SK-N-SH treated with all-trans-retinoic acid at 6 μM for 48 hours (cell line): Measurements from ENCODE around the gene AP1G2.
A peak's percentile ranks its signal among the peaks of the same experiment; 100 is the strongest.

Source experiments
- ATAC-seq: fragments of 200-7000 bp; cut with Tn5 transposase; 3 replicates; pipeline ENCODE4 v1.9.1; 2020; ENCODE audit warnings: mild to moderate bottlenecking, moderate library complexity
- ARNTL ChIP-seq: fragments of 450-650 bp; formaldehyde crosslinking; IDR thresholded peaks from 2 replicates; pipeline ENCODE4 v1.5.0; 2020; ENCODE audit warnings: low read depth, mild to moderate bottlenecking, moderate library complexity, borderline replicate concordance
- BACH2 ChIP-seq: fragments of 250-450 bp; sonication (Bioruptor Pico); IDR thresholded peaks from 2 replicates; pipeline ENCODE4 v1.9.0; 2021; ENCODE audit warnings: mild to moderate bottlenecking, borderline replicate concordance
- CREB5 ChIP-seq: fragments of 250-450 bp; sonication (Bioruptor Pico); IDR thresholded peaks from 2 replicates; pipeline ENCODE4 v1.5.1; 2020; ENCODE audit warnings: low read depth, mild to moderate bottlenecking, moderate library complexity
- CSDC2 ChIP-seq: fragments of 250-450 bp; sonication (Bioruptor Pico); IDR thresholded peaks from 2 replicates; pipeline ENCODE4 v1.5.0; 2020; ENCODE audit warnings: mild to moderate bottlenecking, moderate library complexity
- GLIS3 ChIP-seq: fragments of 250-450 bp; sonication (Bioruptor Pico); IDR thresholded peaks from 2 replicates; pipeline ENCODE4 v1.5.0; 2020; ENCODE audit warnings: mild to moderate bottlenecking, moderate library complexity
- ISL1 ChIP-seq: fragments of 250-450 bp; sonication (Bioruptor Pico); IDR thresholded peaks from 2 replicates; pipeline ENCODE4 v2.1.2; 2022; ENCODE audit warnings: mild to moderate bottlenecking, moderate library complexity
- OSR1 ChIP-seq: fragments of 250-450 bp; sonication (Bioruptor Pico); IDR thresholded peaks from 2 replicates; pipeline ENCODE4 v1.8.0; 2022; ENCODE audit warnings: moderate library complexity, mild to moderate bottlenecking, inconsistent platforms
- POU6F1 ChIP-seq: fragments of 250-450 bp; sonication (Bioruptor Pico); IDR thresholded peaks from 2 replicates; pipeline ENCODE4 v1.8.0; 2021; ENCODE audit warnings: low read depth, mild to moderate bottlenecking, moderate library complexity, borderline replicate concordance
- PPARA ChIP-seq: fragments of 250-450 bp; sonication (Bioruptor Pico); IDR thresholded peaks from 2 replicates; pipeline ENCODE4 v1.5.0; 2020; ENCODE audit warnings: mild to moderate bottlenecking, borderline replicate concordance
- RARB ChIP-seq: fragments of 250-450 bp; sonication (Bioruptor Pico); IDR thresholded peaks from 2 replicates; pipeline ENCODE4 v1.8.0; 2021; ENCODE audit warnings: mild to moderate bottlenecking, moderate library complexity
- TCF4 ChIP-seq: fragments of 250-450 bp; sonication (Bioruptor Pico); IDR thresholded peaks from 2 replicates; pipeline ENCODE4 v1.8.0; 2021; ENCODE audit warnings: mild to moderate bottlenecking, moderate library complexity, borderline replicate concordance
- TOX ChIP-seq: fragments of 250-450 bp; sonication (Bioruptor Pico); IDR thresholded peaks from 2 replicates; pipeline ENCODE4 v1.8.0; 2021; ENCODE audit warnings: mild to moderate bottlenecking, moderate library complexity, borderline replicate concordance
- TSHZ2 ChIP-seq: fragments of 250-450 bp; sonication (Bioruptor Pico); IDR thresholded peaks from 2 replicates; pipeline ENCODE4 v1.5.0; 2020; ENCODE audit warnings: mild to moderate bottlenecking, moderate library complexity
- ZC3H10 ChIP-seq: fragments of 250-450 bp; sonication (Bioruptor Pico); IDR thresholded peaks from 2 replicates; pipeline ENCODE4 v1.5.1; 2021; ENCODE audit warnings: mild to moderate bottlenecking, moderate library complexity
- ZFP30 ChIP-seq: fragments of 450-650 bp; formaldehyde crosslinking; IDR thresholded peaks from 2 replicates; pipeline ENCODE4 v1.5.0; 2022; ENCODE audit warnings: mild to moderate bottlenecking, moderate library complexity
- ZNF565 ChIP-seq: fragments of 450-650 bp; formaldehyde crosslinking; conservative IDR thresholded peaks from 2 replicates; pipeline ENCODE4 v1.5.0; 2020; ENCODE audit warnings: low read depth, mild to moderate bottlenecking, moderate library complexity
- ZNF8 ChIP-seq: fragments of 450-650 bp; formaldehyde crosslinking; IDR thresholded peaks from 2 replicates; pipeline ENCODE4 v1.5.0; 2020; ENCODE audit warnings: mild to moderate bottlenecking, moderate library complexity

The AP1G2 gene

GRCh38 chr14:23568021-23568599 lies 519 bp upstream of the AP1G2 start:
- TF ChIP-seq CREB5 (CRISPR knock-in tag) (no peak), RARB (no peak), CSDC2 (CRISPR knock-in tag) (no peak), POU6F1 (CRISPR knock-in tag) (no peak), ISL1 (no peak), ZC3H10 (CRISPR knock-in tag) (no peak), TOX (CRISPR knock-in tag) (no peak), ZNF8 (no peak), ZFP30 (CRISPR knock-in tag) (no peak), ZNF565 (CRISPR knock-in tag) (no peak), BACH2 (CRISPR knock-in tag) (no peak), GLIS3 (CRISPR knock-in tag) (no peak)
- no peak for ATAC-seq

GRCh38 chr14:23566778-23567185 lies 809 bp downstream of the AP1G2 start:
- peak; percentile 53 for ATAC-seq
- TF ChIP-seq ZNF8 (no peak), ZNF565 (CRISPR knock-in tag) (no peak), TCF4 (CRISPR knock-in tag) (no peak), CREB5 (CRISPR knock-in tag) (no peak), RARB (no peak), ARNTL (CRISPR knock-in tag) (no peak), CSDC2 (CRISPR knock-in tag) (no peak), OSR1 (no peak), TSHZ2 (no peak)
- TF ChIP-seq, all 23 proteins: peak for 0

GRCh38 chr14:23566112-23566777 lies 1.3 kb downstream of the AP1G2 start:
- ATAC-seq, result no peak
- TF ChIP-seq OSR1 (no peak), GLIS3 (CRISPR knock-in tag) (no peak), PPARA (CRISPR knock-in tag) (no peak), ZNF565 (CRISPR knock-in tag) (no peak), TCF4 (CRISPR knock-in tag) (no peak), RARB (no peak), POU6F1 (CRISPR knock-in tag) (no peak), ZC3H10 (CRISPR knock-in tag) (no peak)

- no peak for ATAC-seq
- no peak for TF ChIP-seq PPARA (CRISPR knock-in tag)
- TF ChIP-seq RARB, result no peak
- no peak for TF ChIP-seq CREB5 (CRISPR knock-in tag)
- TF ChIP-seq TCF4 (CRISPR knock-in tag), result no peak
- TF ChIP-seq ZFP30 (CRISPR knock-in tag), result no peak
- TF ChIP-seq, all 23 proteins: peak for 0
Observed at GRCh38 chr14:23565626-23566025, 2.0 kb downstream of the AP1G2 start.
